ENCODE measurements around the gene VTI1A.

GRCh38 chr10:112706577-112706976 lies 259.6 kb downstream of the VTI1A start:
- TF ChIP-seq EZH2 (IDR thresholded peaks at IDR 0.05; ENCODE audit: borderline replicate concordance) (no peak), CTCF (IDR thresholded peaks at IDR 0.05; ENCODE audit: poor library complexity) (no peak)
